NK-92 (cell line): ENCODE measurements around the gene ARRDC1.

Experiments
- DNase-seq: peaks from one replicate; lab custom pipeline; 2025; ENCODE audit not compliant: unreplicated experiment; lab: John Stamatoyannopoulos, UW

The ARRDC1 gene

GRCh38 chr9:137638680-137639079 lies 33.2 kb downstream of the ARRDC1 start:
- DNase-seq: no peak

- no peak for DNase-seq
These were observed 34.0 kb downstream of the ARRDC1 start for GRCh38 chr9:137639303-137640051.

- DNase-seq: no peak
These were observed 35.4 kb downstream of the ARRDC1 start for GRCh38 chr9:137640862-137641261.

DNA sequence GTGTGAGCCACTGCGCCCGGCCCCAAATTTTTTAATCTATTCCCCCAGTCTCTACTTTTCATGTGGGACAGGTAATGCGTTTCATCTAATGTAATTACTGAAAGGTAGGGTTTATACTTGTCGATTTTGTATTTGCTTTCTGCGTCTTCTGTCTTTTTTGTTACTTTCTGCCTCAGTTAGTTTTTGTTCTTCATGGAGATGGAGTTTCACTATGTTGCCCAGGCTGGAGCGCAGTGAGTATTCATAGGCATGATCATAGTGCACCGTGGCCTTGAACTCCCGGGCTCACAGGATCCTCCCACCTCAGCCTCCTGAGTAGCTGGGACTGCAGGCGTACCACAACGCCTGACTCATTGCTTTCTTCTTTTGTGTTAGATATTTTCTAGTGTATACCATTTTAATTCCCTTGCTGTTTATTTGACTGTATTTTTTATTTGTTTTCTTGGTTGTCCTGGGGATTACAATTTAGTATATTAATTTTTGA lies 36.7 kb downstream of the ARRDC1 start:
- no peak for DNase-seq

DNA sequence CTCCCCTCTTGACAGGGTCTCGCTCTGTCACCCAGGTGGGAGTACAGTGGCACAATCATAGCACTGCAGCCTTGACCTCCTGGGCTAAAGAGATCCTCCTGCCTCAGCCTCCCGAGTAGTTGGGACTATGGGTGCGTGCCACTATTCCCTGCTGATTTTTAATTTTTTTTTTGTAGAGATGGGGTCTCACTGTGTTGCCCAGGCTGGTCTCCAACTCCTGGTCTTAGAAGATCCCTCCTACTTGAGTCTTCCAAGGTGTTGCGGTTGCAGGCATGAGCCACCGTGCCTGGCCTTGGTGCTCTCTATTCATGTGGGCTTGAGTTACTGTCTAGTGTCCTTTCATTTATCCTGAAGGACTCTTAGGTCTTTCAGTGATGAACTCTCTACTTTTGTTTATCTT lies 37.4 kb downstream of the ARRDC1 start:
- no peak for DNase-seq

DNA sequence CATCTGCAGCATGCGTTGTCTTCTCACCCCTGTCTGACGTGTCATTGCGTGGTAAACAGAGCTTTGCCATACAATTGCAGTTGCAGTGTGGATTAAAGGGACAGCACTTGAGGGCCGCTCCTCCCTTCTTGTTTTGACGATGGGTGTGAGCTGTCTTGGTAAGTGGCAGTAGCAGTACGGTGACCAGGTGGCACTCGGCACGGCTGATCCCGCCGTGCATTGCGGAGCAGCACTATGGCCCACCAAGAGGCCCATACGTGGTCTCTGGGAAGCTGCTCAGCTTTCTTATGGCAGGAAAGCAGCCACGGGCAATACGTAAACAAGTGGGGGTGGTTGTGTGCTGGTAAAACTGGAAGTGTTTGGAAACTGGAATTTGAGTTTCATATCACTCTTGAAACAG lies 38.4 kb downstream of the ARRDC1 start:
- no peak for DNase-seq

GRCh38 chr9:137645211-137645610 lies 39.7 kb downstream of the ARRDC1 start:
- no peak for DNase-seq

GRCh38 chr9:137646341-137646740 lies 40.9 kb downstream of the ARRDC1 start:
- DNase-seq: no peak

DNA sequence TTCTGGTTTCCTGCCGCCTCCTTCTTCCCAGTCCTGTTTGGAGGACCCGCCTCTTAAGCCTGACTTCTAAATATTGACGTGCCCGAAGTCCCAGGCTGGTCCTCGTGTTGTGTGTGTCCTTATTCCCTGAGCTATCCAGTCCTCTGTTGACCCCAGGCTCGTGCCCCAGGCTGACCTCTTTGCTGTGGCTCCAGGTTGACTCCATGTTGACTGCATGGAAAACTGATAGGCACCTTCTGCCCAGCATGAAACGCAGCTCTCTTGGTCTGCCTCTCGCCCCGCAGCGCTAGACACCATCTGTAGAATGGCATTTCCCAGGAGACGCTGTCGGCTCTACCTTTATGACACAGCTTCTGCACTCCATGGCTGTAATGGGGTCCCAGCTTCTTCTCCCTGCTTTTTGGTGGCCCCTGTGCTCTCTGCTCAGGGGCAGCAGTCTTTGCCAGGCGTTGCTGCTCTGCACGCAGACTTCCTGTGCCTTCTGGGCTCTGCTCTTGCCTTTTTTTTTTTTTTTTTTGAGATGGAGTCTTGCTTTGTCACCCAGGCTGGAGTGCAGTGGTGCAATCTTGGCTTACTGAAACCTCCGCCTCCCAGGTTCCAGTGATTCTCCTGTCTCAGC lies 41.7 kb downstream of the ARRDC1 start:
- no peak for DNase-seq

DNA sequence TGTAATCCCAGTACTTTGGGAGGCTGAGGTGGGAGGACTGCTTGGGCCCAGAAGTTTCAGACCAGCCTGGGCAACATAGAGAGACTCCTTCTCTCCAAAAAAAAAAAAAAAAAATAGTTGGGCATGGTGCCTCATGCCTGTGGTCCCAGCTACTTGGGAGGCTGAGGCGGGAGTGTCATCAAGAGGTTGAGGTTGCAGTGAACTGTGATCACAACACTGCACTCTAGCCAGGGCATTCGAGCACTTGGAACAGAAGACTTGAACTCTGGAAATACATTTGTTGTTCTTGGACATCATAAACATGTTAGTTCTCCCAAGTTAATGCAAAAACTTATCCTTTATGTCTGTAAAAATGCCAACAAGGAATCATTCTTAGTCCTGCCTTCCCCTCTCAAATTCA lies 42.9 kb downstream of the ARRDC1 start:
- no peak for DNase-seq

DNA sequence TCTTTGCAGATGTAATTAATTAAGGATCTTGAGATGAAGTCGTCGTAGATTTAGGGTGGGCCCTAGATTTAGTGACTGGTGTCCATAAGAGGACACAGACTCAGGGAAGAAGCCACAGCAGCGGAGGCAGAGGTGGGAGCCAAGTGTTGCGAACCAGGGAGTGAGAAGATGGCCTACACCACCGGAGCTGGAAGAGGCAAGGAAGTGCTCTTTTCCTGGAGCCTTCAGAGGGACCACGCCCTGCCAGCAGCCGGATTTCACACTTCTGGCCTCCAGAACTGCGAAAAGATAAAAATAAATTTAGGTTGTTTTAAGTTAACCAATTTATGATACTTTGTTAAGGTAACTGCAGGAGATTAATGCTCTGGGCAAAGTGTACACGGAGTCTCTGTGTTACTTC lies 44.1 kb downstream of the ARRDC1 start:
- DNase-seq: no peak

DNA sequence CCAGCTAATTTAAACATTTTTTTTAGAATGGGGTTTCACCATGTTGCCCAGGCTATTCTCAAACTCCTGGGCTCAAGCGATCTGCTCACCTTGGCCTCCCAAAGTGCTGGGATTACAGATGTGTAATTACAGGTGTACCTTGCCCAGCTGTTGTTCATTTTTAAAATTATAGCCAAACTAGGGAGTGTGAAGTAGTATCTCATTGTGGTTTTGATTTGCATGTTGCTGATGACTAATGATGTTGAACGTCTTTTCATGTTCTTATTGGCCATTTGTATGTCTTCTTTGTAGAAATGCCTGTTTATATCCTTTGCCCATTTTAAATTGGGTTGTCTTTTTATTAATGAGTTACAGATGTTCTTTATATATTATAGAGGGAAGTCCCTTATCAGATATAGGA lies 44.8 kb downstream of the ARRDC1 start:
- no peak for DNase-seq

GRCh38 chr9:137650779-137651178 lies 45.3 kb downstream of the ARRDC1 start:
- no peak for DNase-seq

GRCh38 chr9:137656416-137656815 lies 50.9 kb downstream of the ARRDC1 start:
- DNase-seq: no peak

DNA sequence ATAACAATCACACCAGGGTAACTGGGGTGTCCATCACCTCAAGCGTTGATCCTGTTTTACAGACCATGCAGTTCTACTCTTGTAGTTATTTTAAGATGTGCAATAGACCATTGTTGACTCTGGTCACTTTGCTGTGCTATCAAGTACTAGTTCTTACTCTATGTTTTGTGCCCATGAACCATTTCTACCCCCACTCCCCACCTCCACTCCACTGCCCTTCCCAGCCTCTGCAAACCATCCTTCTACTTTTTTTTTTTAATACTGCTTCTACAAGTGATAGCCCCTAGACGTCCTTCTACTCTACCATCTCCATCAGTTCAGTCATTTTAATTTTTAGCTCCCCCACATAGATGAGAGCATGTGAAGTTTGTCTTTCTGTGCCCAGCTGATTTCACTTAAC lies 52.1 kb downstream of the ARRDC1 start:
- no peak for DNase-seq

- DNase-seq: no peak
These were observed 53.3 kb downstream of the ARRDC1 start for GRCh38 chr9:137658781-137659180.

DNA sequence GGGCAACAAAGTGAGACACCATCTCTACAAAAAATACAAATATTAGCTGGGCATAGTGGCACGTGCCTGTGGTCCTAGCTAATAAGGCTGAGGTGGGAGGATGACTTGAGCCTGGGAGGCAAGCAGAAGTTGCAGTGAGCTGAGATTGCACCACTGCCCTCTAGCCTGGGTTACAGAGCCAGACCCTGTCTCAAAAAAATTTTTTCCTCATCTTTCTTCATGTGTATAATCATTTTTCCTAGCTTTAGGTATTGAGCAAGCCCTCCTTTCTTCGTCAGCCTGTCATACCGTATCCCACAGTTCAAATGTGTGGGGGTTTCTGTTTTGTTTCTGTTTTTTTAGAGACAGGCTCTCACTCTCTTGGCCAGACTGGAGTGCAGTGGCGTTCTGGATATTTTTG lies 54.7 kb downstream of the ARRDC1 start:
- no peak for DNase-seq

DNA sequence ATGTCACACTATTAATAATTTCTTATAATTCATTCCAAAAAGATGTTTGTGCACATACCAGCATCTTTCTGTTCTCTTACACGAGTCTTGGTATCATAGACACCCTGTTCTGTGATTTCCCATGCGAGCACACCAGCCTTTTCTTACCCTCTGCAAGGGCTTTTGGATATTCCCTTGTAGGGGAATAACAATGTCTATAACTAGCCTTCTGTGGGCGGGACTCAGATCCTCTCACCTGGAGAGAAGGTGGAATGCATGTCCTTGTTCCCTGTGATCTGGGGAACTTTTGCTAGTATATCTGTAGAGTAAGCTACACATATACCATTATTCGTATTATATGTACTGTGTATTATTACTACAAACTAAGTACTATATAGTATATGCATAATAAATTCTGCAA lies 58.1 kb downstream of the ARRDC1 start:
- DNase-seq: no peak

- no peak for DNase-seq
These were observed 59.2 kb downstream of the ARRDC1 start for GRCh38 chr9:137664676-137665075.
